NCI-H187 (cell line): ENCODE data around the gene ECD.
"Not testable (repeated sequence)": the region's sequence is repeated elsewhere in the genome, so short reads cannot be mapped to it uniquely, and the experiment has no call there.

Experiments
- DNase-seq, 2 experiments: peaks; one replicate each; lab custom pipeline; 2025; lab: John Stamatoyannopoulos, UW

Gene ECD

GRCh38 chr10:73159038-73159648, 8.7 kb downstream of the ECD start:
- DNase-seq: no peak

- DNase-seq: no peak
Measured at GRCh38 chr10:73156054-73156453, 11.8 kb downstream of the ECD start.

- no peak for DNase-seq
Measured at GRCh38 chr10:73152009-73152408, 15.8 kb downstream of the ECD start.

- DNase-seq: not testable (repeated sequence)
Measured at GRCh38 chr10:73150633-73151413, 17.0 kb downstream of the ECD start.

GRCh38 chr10:73141603-73142002, 26.2 kb downstream of the ECD start:
- no peak for DNase-seq

GRCh38 chr10:73139251-73139650, 28.6 kb downstream of the ECD start:
- no peak for DNase-seq

- no peak for DNase-seq
Measured at GRCh38 chr10:73136627-73137026, 31.2 kb downstream of the ECD start.

GRCh38 chr10:73134727-73135126, 33.1 kb downstream of the ECD start:
- no peak for DNase-seq

- DNase-seq: no peak
Measured at GRCh38 chr10:73131913-73132686, 35.7 kb downstream of the ECD start.

GRCh38 chr10:73131301-73131700, 36.5 kb downstream of the ECD start:
- no peak for DNase-seq

GRCh38 chr10:73126343-73126742, 41.5 kb downstream of the ECD start:
- DNase-seq: no peak

- no peak for DNase-seq
Measured at GRCh38 chr10:73119952-73120351, 47.9 kb downstream of the ECD start.

GRCh38 chr10:73119457-73119856, 48.4 kb downstream of the ECD start:
- DNase-seq: no peak

GRCh38 chr10:73117976-73118743, 49.6 kb downstream of the ECD start:
- no peak for DNase-seq

- DNase-seq: no peak
Measured at GRCh38 chr10:73116017-73116416, 51.8 kb downstream of the ECD start.

GRCh38 chr10:73113551-73113950, 54.3 kb downstream of the ECD start:
- no peak for DNase-seq

- not testable (repeated sequence) for DNase-seq
Measured at GRCh38 chr10:73112032-73112431, 55.8 kb downstream of the ECD start.

- DNase-seq: peak in 1 of 2 experiments; percentile 1
Measured at GRCh38 chr10:73110345-73110849, 57.4 kb downstream of the ECD start, which contains the start of gene NUDT13. TSS of gene NUDT13 (plus strand) at chr10:73110455. CDS start at chr10:73114366, 3,911 bp downstream.

GRCh38 chr10:73109248-73109652, 58.6 kb downstream of the ECD start:
- not testable (repeated sequence) for DNase-seq

- no peak for DNase-seq
Measured at GRCh38 chr10:73106301-73106700, 61.5 kb downstream of the ECD start.

GRCh38 chr10:73099141-73099540, 68.7 kb downstream of the ECD start:
- no peak for DNase-seq

GRCh38 chr10:73097305-73097670, 70.5 kb downstream of the ECD start:
- DNase-seq: no peak
